Cardiac muscle cell (in vitro differentiated cells and primary cell): ENCODE results near the gene FNDC3B. TPM values are rescaled to one million over a fixed set of nuclear protein-coding genes. Genes with fewer than 3 reads are reported as not detected.

ENCODE experiments used
- DNase-seq, 2 donors: peaks; one replicate each; pipeline versions ENCODE4 v3.0.0 to v3.0.0-alpha.2; 2010 to 2017; ENCODE audit warnings: low read depth in 1 of 2, low spot score in 1 of 2
- H3K27ac ChIP-seq: fragments of 200-600 bp; sonication (generic); 2 replicates; pipeline ENCODE4 v1.5.1; 2016
- H3K27me3 ChIP-seq: fragments of 200-600 bp; sonication (generic); 2 replicates; pipeline ENCODE4 v1.6.0; 2016; ENCODE audit warnings: control low read depth
- H3K36me3 ChIP-seq: fragments of 200-600 bp; sonication (generic); 2 replicates; pipeline ENCODE4 v1.5.1; 2016; ENCODE audit warnings: control low read depth
- H3K4me1 ChIP-seq: fragments of 200-600 bp; sonication (generic); 2 replicates; pipeline ENCODE4 v1.8.1; 2017; ENCODE audit warnings: low read depth, mild to moderate bottlenecking, mixed run types
- H3K4me3 ChIP-seq: fragments of 200-600 bp; sonication (generic); 2 replicates; pipeline ENCODE4 v1.5.1; 2016; ENCODE audit warnings: mild to moderate bottlenecking
- H3K9me3 ChIP-seq: fragments of 200-600 bp; sonication (generic); 2 replicates; pipeline ENCODE4 v1.5.1; 2017; ENCODE audit warnings: low read depth, mild to moderate bottlenecking, control low read depth
- polyA plus RNA-seq: library from polyadenylated mRNA; unstranded; fragments of >200 nt; fragmentation: Nextera tagmentation; extraction: Ambion mirVana; gene quantifications from 2 replicates; pipeline ENCODE4 v1.2.1, GENCODE V29; 2016
- total RNA-seq: library from RNA; depleted of rRNA; stranded (reverse); fragments of >200 nt; gene quantifications from 2 replicates; pipeline ENCODE4 v1.2.3, GENCODE V29; 2016
- TF ChIP-seq, protein P1 (sequence below): IDR thresholded peaks from 2 replicates; pipeline ENCODE4 v1.5.1; 2012; ENCODE audit warnings: low read depth, mild to moderate bottlenecking, low read length

The FNDC3B gene
- total and polyA plus RNA-seq, 2 experiments from 2014 or later: 55.2 to 62.3 TPM

DNA sequence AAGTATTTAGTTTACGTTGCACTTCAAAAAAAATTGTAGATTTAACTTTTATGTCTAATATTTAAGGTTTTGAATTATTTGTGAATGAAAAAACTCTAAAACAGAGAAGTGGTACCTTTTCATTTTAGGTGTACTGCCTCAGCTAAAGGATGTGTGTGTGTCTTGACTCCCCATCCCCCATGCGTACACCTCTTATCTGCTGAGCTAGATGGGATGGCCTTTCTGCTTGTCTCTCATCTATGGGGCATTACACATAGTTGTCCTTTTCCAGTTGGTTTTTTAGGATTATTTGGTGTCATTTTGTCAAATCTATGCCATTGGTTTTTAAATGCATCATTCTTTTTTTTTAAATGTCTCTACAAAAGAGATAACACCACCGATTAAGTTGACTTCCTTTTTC is 110.9 kb downstream of the FNDC3B start:
- TF ChIP-seq, protein P1, sequence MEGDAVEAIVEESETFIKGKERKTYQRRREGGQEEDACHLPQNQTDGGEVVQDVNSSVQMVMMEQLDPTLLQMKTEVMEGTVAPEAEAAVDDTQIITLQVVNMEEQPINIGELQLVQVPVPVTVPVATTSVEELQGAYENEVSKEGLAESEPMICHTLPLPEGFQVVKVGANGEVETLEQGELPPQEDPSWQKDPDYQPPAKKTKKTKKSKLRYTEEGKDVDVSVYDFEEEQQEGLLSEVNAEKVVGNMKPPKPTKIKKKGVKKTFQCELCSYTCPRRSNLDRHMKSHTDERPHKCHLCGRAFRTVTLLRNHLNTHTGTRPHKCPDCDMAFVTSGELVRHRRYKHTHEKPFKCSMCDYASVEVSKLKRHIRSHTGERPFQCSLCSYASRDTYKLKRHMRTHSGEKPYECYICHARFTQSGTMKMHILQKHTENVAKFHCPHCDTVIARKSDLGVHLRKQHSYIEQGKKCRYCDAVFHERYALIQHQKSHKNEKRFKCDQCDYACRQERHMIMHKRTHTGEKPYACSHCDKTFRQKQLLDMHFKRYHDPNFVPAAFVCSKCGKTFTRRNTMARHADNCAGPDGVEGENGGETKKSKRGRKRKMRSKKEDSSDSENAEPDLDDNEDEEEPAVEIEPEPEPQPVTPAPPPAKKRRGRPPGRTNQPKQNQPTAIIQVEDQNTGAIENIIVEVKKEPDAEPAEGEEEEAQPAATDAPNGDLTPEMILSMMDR: no peak
- H3K4me3 ChIP-seq: no peak overlapping the region
- H3K9me3 ChIP-seq: no peaks in the 10 kb centered on the region
- H3K27ac ChIP-seq: no peak overlapping the region
- DNase-seq: no peak
- H3K4me1 ChIP-seq: peaks cover 49% of the 10 kb centered on the region
- no peaks in the 10 kb centered on the region for H3K36me3 ChIP-seq
- H3K27me3 ChIP-seq: no peaks in the 10 kb centered on the region

DNA sequence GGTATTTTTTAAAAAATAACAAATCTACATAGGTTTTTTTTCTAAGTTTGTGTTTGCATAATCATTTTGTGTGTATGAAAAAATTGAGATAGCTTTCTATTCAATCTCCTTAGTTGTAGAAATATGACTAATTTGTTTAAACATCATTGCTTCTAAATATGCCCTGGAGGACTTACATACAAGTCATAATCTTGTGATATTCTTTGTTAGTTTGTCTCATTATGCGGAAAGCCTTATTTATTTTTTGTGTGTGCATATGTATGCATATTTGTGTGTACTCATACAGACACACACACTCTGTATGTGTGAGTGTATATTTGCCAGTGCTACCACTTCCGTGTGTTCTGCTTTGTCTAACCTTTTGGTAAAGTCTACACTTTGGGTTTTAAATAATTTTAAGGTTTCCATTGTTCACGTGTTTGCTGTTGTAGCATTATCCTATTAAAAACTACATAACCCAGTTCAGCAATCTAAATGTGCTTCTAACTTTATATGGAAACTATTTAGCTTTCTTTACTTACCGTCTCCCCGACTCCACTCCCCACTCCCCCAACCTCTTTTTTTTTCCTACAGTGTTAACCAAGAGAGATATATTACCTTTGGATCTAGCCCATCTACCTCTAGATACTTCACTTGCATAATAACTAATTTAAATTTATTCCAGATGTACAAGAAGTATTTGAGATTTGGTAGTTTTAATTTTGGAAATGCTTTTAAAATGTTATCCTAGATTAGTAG is 111.7 kb downstream of the FNDC3B start:
- no peak overlapping the region for H3K4me3 ChIP-seq
- peaks cover 54% of the 10 kb centered on the region for H3K4me1 ChIP-seq
- DNase-seq: no peak
- peak overlapping the region; percentile 18 for H3K27ac ChIP-seq
- no peaks in the 10 kb centered on the region for H3K36me3 ChIP-seq
- no peaks in the 10 kb centered on the region for H3K27me3 ChIP-seq
- no peaks in the 10 kb centered on the region for H3K9me3 ChIP-seq
- TF ChIP-seq, protein P1: no peak

DNA sequence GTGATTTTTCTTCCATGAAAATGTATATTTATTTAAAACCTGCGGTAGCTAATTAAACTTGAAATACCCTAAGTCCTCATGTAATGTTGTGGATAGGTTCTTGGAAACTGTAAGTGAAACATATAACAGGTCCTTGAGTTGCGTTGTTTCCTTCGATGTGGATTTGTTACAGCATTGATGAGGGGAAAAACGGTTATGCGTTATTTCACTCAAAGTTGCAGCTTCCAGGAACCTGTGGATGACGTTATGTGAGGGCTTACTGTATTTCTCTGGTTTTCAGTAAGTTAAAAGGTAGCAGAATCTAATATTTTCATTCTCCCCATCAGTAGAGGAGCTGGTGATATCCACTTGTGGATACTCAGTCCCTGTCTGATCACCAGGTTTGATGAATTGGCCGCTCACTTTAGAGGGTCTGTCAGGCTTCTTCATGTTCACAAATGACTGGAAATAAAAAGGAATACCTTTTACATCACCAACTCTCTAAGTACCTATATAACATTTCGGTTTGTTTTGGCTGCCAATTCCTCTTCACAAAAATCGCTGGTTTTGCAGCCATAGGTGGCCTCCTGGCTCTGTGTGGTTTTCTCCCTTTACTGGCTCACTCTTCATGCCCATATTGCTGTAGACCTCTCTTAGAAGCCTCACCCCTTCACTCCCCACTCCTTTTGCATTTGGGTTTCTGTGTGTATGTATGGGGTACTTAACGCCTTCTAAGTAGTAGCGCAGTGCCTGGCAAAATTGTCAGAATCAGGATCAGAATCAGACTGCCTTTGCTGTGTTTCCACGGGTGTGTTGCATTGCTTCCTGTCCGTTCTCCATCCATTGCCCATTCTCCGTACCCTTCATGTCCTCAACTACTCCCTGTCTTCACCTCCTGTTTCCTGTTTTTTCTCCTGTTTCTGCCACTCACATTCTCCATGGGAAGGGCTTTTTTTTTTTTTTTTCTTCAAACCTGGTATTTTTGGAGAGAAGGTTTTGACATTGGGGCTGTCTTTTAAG is 112.6 kb downstream of the FNDC3B start:
- TF ChIP-seq, protein P1: no peak
- Histone ChIP-seq H3K4me1 (peaks cover 53% of the 10 kb centered on the region), H3K4me3 (no peak overlapping the region), H3K27ac (peak overlapping the region; percentile 18), H3K9me3 (no peaks in the 10 kb centered on the region), H3K27me3 (no peaks in the 10 kb centered on the region), H3K36me3 (no peaks in the 10 kb centered on the region)
- DNase-seq: peak in 1 of 2 donors; percentile 41

DNA sequence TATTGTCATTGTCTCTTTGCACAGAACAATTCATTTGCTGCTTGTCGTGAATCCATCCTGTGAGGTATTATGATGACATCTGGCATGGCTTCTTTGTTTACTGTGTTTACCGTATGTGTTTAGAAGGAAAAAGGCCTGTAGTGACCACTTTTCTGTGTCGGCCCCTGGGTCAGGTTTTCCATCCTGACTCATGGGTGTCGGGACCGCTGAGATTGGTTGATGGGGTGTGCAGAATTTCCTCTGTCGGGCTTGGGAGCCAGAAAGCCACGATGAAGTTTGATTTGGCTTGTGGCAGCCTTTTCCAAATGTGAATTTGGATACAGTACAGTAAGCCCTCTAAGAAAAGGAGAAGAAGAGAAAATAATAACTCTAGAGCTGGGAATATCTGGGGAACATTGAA is 113.5 kb downstream of the FNDC3B start:
- Histone ChIP-seq H3K36me3 (no peaks in the 10 kb centered on the region), H3K27me3 (no peaks in the 10 kb centered on the region), H3K27ac (peak overlapping the region; percentile 84), H3K4me1 (peaks cover 51% of the 10 kb centered on the region), H3K4me3 (no peak overlapping the region), H3K9me3 (no peaks in the 10 kb centered on the region)
- peak in 1 of 2 donors; percentile 67 for DNase-seq
- TF ChIP-seq, protein P1: no peak

DNA sequence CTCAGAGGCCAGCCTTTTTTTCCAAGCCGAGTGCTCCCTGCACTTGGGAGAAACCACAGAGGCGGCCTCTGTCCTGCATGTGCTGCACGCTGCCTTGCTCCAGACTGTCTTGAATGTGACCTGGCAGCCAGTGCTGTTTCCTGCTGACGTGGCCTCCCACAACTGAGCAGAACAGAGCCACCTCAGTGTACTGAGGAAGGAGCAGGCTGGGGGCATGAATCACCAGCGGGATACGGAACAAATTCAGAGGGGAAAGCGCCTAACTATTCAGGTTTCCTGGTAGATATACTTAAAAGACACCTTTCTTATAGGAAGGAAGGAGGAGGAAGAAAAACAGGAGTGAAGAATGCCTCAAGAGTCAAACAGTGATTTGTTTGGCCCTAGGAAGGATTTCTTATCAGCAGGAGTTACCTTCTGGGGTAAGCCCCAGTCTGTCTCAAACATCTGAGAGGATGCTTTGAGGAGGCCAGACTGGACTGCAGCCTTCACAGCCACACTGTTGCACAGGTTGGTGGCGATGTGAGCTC is 114.0 kb downstream of the FNDC3B start:
- H3K27me3 ChIP-seq: no peaks in the 10 kb centered on the region
- H3K4me1 ChIP-seq: peaks cover 46% of the 10 kb centered on the region
- peak; percentile 59 to 99 for DNase-seq
- TF ChIP-seq, protein P1: no peak
- H3K36me3 ChIP-seq: no peaks in the 10 kb centered on the region
- no peaks in the 10 kb centered on the region for H3K9me3 ChIP-seq
- H3K27ac ChIP-seq: peak overlapping the region; percentile 84
- H3K4me3 ChIP-seq: no peak overlapping the region
